NT2/D1 (cell line): ENCODE data around the gene RALBP1.

Experiments
- DNase-seq: peaks from one replicate; pipeline ENCODE4 v3.0.0-alpha.2; 2011; ENCODE audit warnings: low read depth, low spot score
- H3K27me3 ChIP-seq: 2 replicates; pipeline ENCODE4 v1.6.0; 2011; ENCODE audit warnings: mild to moderate bottlenecking; ENCODE audit not compliant: insufficient read length, insufficient read depth
- H3K36me3 ChIP-seq: 2 replicates; pipeline ENCODE4 v1.6.1; 2011; ENCODE audit warnings: mild to moderate bottlenecking, low read length, mixed read lengths; ENCODE audit not compliant: insufficient read depth, insufficient read length
- H3K4me1 ChIP-seq: 2 replicates; pipeline ENCODE4 v1.5.1; 2011; ENCODE audit not compliant: insufficient read depth, insufficient read length
- H3K4me3 ChIP-seq: 2 replicates; pipeline ENCODE4 v1.5.1; 2011; ENCODE audit warnings: low read depth; ENCODE audit not compliant: insufficient read length
- H3K9ac ChIP-seq: 2 replicates; pipeline ENCODE4 v1.6.0; 2011; ENCODE audit warnings: low read depth; ENCODE audit not compliant: insufficient read length
- H3K9me3 ChIP-seq: 2 replicates; pipeline ENCODE4 v1.5.1; 2011; ENCODE audit warnings: mild to moderate bottlenecking, low read length; ENCODE audit not compliant: insufficient read depth
- SUZ12 ChIP-seq: IDR thresholded peaks from 2 replicates; pipeline ENCODE4 v1.6.1; 2011; ENCODE audit not compliant: insufficient read length, insufficient read depth; ENCODE audit errors: extremely low read depth
- YY1 ChIP-seq: IDR thresholded peaks from 2 replicates; pipeline ENCODE4 v1.6.1; 2011; ENCODE audit not compliant: insufficient read length, insufficient read depth
- ZNF274 ChIP-seq: IDR thresholded peaks from 2 replicates; pipeline ENCODE4 v1.6.1; 2011; ENCODE audit warnings: mild to moderate bottlenecking, low read depth, low read length

Gene RALBP1

GRCh38 chr18:9513971-9514512 is 38.7 kb downstream of the RALBP1 start:
- Histone ChIP-seq H3K9ac (no peak overlapping the region), H3K4me1 (no peaks in the 10 kb centered on the region), H3K27me3 (no peaks in the 10 kb centered on the region), H3K36me3 (peaks cover 11% of the 10 kb centered on the region), H3K9me3 (no peaks in the 10 kb centered on the region), H3K4me3 (no peak overlapping the region)
- no peak for DNase-seq
- TF ChIP-seq ZNF274 (no peak), SUZ12 (no peak), YY1 (no peak)

- TF ChIP-seq SUZ12 (no peak), YY1 (no peak), ZNF274 (no peak)
Observed at GRCh38 chr18:9516437-9517064, 41.2 kb downstream of the RALBP1 start.

GRCh38 chr18:9517869-9518268 is 42.6 kb downstream of the RALBP1 start:
- Histone ChIP-seq H3K4me1 (no peaks in the 10 kb centered on the region), H3K36me3 (peaks cover 19% of the 10 kb centered on the region), H3K9ac (no peak overlapping the region), H3K4me3 (no peak overlapping the region), H3K9me3 (no peaks in the 10 kb centered on the region), H3K27me3 (no peaks in the 10 kb centered on the region)
- no peak for TF ChIP-seq ZNF274
- no peak for TF ChIP-seq YY1
- no peak for TF ChIP-seq SUZ12
- DNase-seq, result no peak

More at GRCh38 chr18:9516437-9517064, 41.2 kb downstream of the RALBP1 start:
- Histone ChIP-seq H3K9me3 (no peaks in the 10 kb centered on the region), H3K36me3 (peaks cover 11% of the 10 kb centered on the region), H3K4me3 (no peak overlapping the region), H3K27me3 (no peaks in the 10 kb centered on the region), H3K4me1 (no peaks in the 10 kb centered on the region), H3K9ac (no peak overlapping the region)
- no peak for DNase-seq

GRCh38 chr18:9519399-9519798 is 44.1 kb downstream of the RALBP1 start:
- H3K27me3 ChIP-seq, result no peaks in the 10 kb centered on the region
- DNase-seq, result no peak
- no peak overlapping the region for H3K4me3 ChIP-seq
- no peak overlapping the region for H3K9ac ChIP-seq
- TF ChIP-seq YY1 (no peak), ZNF274 (no peak), SUZ12 (no peak)
- H3K9me3 ChIP-seq, result no peaks in the 10 kb centered on the region
- H3K36me3 ChIP-seq, result peaks cover 22% of the 10 kb centered on the region
- H3K4me1 ChIP-seq, result no peaks in the 10 kb centered on the region

- Histone ChIP-seq H3K4me3 (no peak overlapping the region), H3K9ac (no peak overlapping the region), H3K27me3 (no peaks in the 10 kb centered on the region), H3K36me3 (peaks cover 27% of the 10 kb centered on the region), H3K4me1 (no peaks in the 10 kb centered on the region), H3K9me3 (no peaks in the 10 kb centered on the region)
- DNase-seq, result no peak
- TF ChIP-seq ZNF274, result no peak
- TF ChIP-seq YY1, result no peak
- no peak for TF ChIP-seq SUZ12
Observed at GRCh38 chr18:9520666-9521065, 45.4 kb downstream of the RALBP1 start.

GRCh38 chr18:9521770-9522169 is 46.5 kb downstream of the RALBP1 start:
- Histone ChIP-seq H3K27me3 (no peaks in the 10 kb centered on the region), H3K9me3 (no peaks in the 10 kb centered on the region), H3K36me3 (peaks cover 33% of the 10 kb centered on the region), H3K9ac (no peak overlapping the region), H3K4me3 (no peak overlapping the region), H3K4me1 (no peaks in the 10 kb centered on the region)
- no peak for DNase-seq
- TF ChIP-seq YY1, result no peak
- TF ChIP-seq ZNF274, result no peak
- TF ChIP-seq SUZ12, result no peak

- peaks cover 27% of the 10 kb centered on the region for H3K36me3 ChIP-seq
- H3K4me1 ChIP-seq, result no peaks in the 10 kb centered on the region
- no peak for TF ChIP-seq ZNF274
- TF ChIP-seq YY1, result no peak
- TF ChIP-seq SUZ12, result no peak
- DNase-seq, result no peak
- no peak overlapping the region for H3K4me3 ChIP-seq
- peaks cover 5% of the 10 kb centered on the region; the same call in 1 of the 2 replicates for H3K9me3 ChIP-seq
- H3K9ac ChIP-seq, result no peak overlapping the region
- H3K27me3 ChIP-seq, result no peaks in the 10 kb centered on the region
Observed at GRCh38 chr18:9522952-9523351, 47.6 kb downstream of the RALBP1 start.
